A673 (cell line): ENCODE data around the gene JAML.

ENCODE experiments used
- CTCF ChIP-seq: fragments of 300-800, 200-600 bp; sonication (generic); conservative IDR thresholded peaks from 2 replicates; pipeline ENCODE4 v1.5.1; 2017; ENCODE audit warnings: low read depth, mild to moderate bottlenecking, antibody characterized with exemption, low read length, moderate library complexity, mixed read lengths
- EZH2 ChIP-seq: fragments of 200-600 bp; sonication (generic); IDR thresholded peaks from 2 replicates; pipeline ENCODE4 v1.6.1; 2017; ENCODE audit warnings: borderline replicate concordance, low read depth, mild to moderate bottlenecking, mixed read lengths, antibody characterized with exemption, low read length; ENCODE audit not compliant: poor library complexity, severe bottlenecking

GRCh38 chr11:118164885-118165284, 59.9 kb downstream of the JAML start:
- no peak for TF ChIP-seq CTCF
- no peak for TF ChIP-seq EZH2
